ENCODE measurements around the gene CEBPA.

CEBPA gene

GRCh38 chr19:33252418-33252962 lies 49.8 kb downstream of the CEBPA start:
- Histone ChIP-seq H3K27me3 (ENCODE audit: control insufficient read depth in 2 of 2, insufficient read depth in 2 of 2, low read length in 2 of 2) (no peaks in the 10 kb centered on the region), H3K27ac (ENCODE audit: low read depth in 2 of 2, low read length in 2 of 2) (no peak overlapping the region), H3K36me3 (ENCODE audit: control insufficient read depth in 2 of 2, insufficient read depth in 2 of 2, low read length in 2 of 2) (no peaks in the 10 kb centered on the region), H3K9ac (ENCODE audit: low read depth in 1 of 2, low read length in 2 of 2) (no peak overlapping the region), H3K9me3 (ENCODE audit: control insufficient read depth in 2 of 2, low read length in 2 of 2) (no peaks in the 10 kb centered on the region), H3K4me1 (ENCODE audit: control insufficient read depth in 2 of 2, insufficient read depth in 2 of 2, low read length in 2 of 2) (no peaks in the 10 kb centered on the region), H3K4me3 (ENCODE audit: low read length in 2 of 2) (no peak overlapping the region)

GRCh38 chr19:33251526-33252090 lies 50.7 kb downstream of the CEBPA start:
- Histone ChIP-seq H3K4me3 (ENCODE audit: low read length in 2 of 2) (no peak overlapping the region), H3K36me3 (ENCODE audit: control insufficient read depth in 2 of 2, insufficient read depth in 2 of 2, low read length in 2 of 2) (no peaks in the 10 kb centered on the region), H3K27ac (ENCODE audit: low read depth in 2 of 2, low read length in 2 of 2) (no peak overlapping the region), H3K9ac (ENCODE audit: low read depth in 1 of 2, low read length in 2 of 2) (no peak overlapping the region), H3K9me3 (ENCODE audit: control insufficient read depth in 2 of 2, low read length in 2 of 2) (no peaks in the 10 kb centered on the region), H3K4me1 (ENCODE audit: control insufficient read depth in 2 of 2, insufficient read depth in 2 of 2, low read length in 2 of 2) (no peaks in the 10 kb centered on the region), H3K27me3 (ENCODE audit: control insufficient read depth in 2 of 2, insufficient read depth in 2 of 2, low read length in 2 of 2) (no peaks in the 10 kb centered on the region)

- no peaks in the 10 kb centered on the region for H3K27me3 ChIP-seq (ENCODE audit: control insufficient read depth in 2 of 2, insufficient read depth in 2 of 2, low read length in 2 of 2)
- H3K27ac ChIP-seq (ENCODE audit: low read depth in 2 of 2, low read length in 2 of 2): no peak overlapping the region
- H3K36me3 ChIP-seq (ENCODE audit: control insufficient read depth in 2 of 2, insufficient read depth in 2 of 2, low read length in 2 of 2): no peaks in the 10 kb centered on the region
- no peak overlapping the region for H3K9ac ChIP-seq (ENCODE audit: low read depth in 1 of 2, low read length in 2 of 2)
- H3K4me3 ChIP-seq (ENCODE audit: low read length in 2 of 2): no peak overlapping the region
- no peaks in the 10 kb centered on the region for H3K9me3 ChIP-seq (ENCODE audit: control insufficient read depth in 2 of 2, low read length in 2 of 2)
- H3K4me1 ChIP-seq (ENCODE audit: control insufficient read depth in 2 of 2, insufficient read depth in 2 of 2, low read length in 2 of 2): no peaks in the 10 kb centered on the region
These were observed 51.3 kb downstream of the CEBPA start for GRCh38 chr19:33251076-33251475.

- H3K4me1 ChIP-seq (ENCODE audit: control insufficient read depth in 2 of 2, insufficient read depth in 2 of 2, low read length in 2 of 2): no peaks in the 10 kb centered on the region
- H3K9me3 ChIP-seq (ENCODE audit: control insufficient read depth in 2 of 2, low read length in 2 of 2): no peaks in the 10 kb centered on the region
- no peak overlapping the region for H3K4me3 ChIP-seq (ENCODE audit: low read length in 2 of 2)
- H3K27me3 ChIP-seq (ENCODE audit: control insufficient read depth in 2 of 2, insufficient read depth in 2 of 2, low read length in 2 of 2): no peaks in the 10 kb centered on the region
- H3K9ac ChIP-seq (ENCODE audit: low read depth in 1 of 2, low read length in 2 of 2): no peak overlapping the region
- no peaks in the 10 kb centered on the region for H3K36me3 ChIP-seq (ENCODE audit: control insufficient read depth in 2 of 2, insufficient read depth in 2 of 2, low read length in 2 of 2)
- H3K27ac ChIP-seq (ENCODE audit: low read depth in 2 of 2, low read length in 2 of 2): no peak overlapping the region
These were observed 51.8 kb downstream of the CEBPA start for GRCh38 chr19:33250500-33250899.
